NOMO-1 treated with dmso at 0.1 percent for 144 hours (cell line): Measurements from ENCODE around the gene COG2.
"Not testable (repeated sequence)": the region's sequence is repeated elsewhere in the genome, so short reads cannot be mapped to it uniquely, and the experiment has no call there.

Experiments used
- DNase-seq: peaks from one replicate; lab custom pipeline; 2025; ENCODE audit not compliant: unreplicated experiment; lab: John Stamatoyannopoulos, UW

Gene COG2

DNA sequence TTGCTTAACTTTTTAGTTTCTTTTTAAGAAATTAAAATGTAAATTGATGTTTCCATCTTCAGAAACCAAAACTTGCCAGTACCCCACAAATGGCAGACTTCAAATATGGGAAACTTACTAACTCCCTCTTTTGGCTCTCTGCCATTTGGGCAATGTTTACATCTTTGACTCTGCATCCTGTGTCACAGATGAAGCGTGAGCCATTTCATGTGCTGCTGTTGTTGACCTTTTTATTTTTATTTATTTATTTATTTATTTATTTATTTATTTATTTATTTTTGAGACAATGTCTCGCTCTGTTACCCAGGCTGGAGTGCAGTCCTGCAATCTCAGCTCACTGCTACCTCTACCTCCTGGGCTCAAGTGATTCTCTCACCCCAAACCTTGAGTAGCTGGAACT lies 16.0 kb upstream of the COG2 start:
- no peak for DNase-seq

DNA sequence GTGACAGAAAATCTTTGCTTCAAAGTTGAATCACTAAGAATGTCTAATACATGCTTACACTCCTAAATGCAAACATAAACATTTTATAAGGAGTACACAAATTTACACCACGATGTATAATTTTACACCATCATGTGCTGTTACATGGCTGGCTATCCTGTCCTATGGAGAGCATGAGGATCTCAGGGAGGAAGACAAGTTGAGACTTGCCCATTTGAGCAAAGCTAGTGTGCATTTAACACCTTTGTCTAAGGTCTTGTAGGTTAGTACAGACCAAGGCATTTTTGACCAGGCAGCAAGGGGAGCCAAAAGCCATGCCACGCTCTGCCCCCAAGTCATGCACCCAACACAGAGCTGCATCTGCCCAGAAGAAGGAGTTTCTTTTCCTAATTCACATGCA lies 14.5 kb upstream of the COG2 start:
- no peak for DNase-seq

DNA sequence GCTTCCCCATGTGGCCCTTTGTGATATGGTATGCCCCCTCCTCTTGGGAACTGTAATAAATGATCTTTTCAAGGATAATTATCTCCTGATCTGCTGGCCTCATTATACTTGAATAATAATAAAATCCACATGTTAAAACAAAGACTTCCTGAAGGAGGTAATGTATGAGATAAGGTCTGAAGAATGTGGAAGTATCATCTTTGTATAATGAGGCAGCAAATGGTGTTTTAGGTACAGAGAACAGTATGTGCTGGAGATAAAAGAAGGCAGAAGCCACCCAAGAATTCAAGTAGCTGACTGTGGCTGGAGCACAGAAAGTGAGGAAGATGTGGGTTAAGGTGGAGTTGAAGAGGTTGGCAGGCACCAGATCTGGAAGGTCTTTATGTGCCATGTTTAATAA lies 12.8 kb upstream of the COG2 start:
- DNase-seq: no peak

DNA sequence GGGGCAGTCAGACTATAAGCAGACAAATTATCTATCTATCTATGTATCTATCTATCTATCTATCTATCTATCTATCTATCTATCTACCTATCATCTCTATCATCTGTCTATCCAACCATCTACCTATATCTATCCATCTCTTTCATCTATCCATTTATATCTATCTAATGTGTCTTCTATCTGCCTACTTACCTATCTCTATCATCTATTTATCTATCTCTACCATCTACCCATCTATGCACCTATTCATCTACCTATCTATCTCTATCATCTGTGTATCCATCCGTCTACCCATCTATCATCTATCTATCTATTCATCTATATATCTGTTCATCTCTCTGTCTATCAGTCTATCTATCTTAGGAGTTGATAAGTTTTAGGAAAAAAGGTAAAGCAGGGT lies 10.8 kb upstream of the COG2 start:
- DNase-seq: no peak

DNA sequence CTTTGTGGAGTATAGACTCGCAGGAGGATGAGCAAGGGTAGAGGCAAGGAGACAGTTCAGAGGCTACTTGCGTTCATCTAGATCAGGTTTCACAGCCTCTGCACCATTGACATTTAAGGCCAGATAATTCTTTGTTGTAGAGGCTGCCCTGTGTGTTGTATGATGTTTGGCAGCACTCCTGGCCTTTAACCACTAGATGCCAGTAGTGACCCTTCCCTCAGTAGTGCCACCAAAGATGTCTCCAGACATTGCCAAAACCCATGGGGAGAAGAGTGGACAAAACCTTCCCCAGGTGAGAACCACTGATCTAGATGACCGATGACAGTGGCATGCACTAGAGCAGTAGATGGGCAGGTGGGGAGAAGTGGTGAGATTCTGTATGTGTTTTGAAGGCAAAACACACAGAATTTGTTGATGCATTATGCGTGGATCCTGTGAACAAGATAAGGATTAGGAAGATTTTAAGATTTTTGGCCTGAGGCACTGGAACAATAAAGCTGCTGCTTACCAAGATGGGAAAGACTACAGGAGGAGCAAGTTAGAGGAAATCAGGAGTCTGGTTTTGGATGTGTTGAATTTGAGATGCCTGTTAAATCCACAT lies 9.9 kb upstream of the COG2 start:
- DNase-seq: no peak

DNA sequence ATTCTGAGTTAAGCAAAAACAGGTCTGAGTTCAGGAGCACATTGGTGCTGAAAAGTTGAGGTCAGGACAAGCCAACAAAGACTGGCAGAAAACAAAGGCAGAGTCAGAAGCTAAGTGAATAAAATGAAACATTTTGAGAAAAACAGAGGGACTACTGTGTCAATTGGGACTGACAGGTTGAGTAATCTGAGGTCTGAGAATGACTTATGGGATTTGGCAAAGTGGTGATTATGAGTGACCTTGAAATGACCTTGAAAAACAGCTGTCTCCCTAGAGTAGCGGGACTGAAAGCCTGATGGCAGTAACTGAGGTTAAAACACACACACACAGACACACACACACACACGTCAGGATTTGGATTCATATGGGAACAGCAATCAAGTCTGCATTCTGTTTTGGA lies 8.8 kb upstream of the COG2 start:
- no peak for DNase-seq

DNA sequence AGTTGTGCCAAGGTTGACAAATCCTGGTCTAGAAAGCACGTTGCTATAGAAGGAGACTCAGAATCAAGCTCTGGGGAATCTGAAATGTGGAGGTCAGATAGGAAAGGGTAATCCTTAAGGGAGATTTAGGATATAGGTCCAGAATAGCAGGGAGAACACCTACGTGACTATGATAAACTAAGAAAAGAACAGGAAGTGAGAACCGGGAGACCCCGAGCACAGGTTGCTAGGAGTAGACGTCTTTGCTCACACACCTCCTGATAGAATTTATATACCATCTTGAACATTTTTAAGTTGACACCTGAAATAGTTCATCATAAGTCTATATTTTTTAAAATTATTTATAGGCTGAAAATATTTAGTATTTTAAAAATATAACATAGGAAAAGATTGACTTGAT lies 7.9 kb upstream of the COG2 start:
- DNase-seq: no peak

DNA sequence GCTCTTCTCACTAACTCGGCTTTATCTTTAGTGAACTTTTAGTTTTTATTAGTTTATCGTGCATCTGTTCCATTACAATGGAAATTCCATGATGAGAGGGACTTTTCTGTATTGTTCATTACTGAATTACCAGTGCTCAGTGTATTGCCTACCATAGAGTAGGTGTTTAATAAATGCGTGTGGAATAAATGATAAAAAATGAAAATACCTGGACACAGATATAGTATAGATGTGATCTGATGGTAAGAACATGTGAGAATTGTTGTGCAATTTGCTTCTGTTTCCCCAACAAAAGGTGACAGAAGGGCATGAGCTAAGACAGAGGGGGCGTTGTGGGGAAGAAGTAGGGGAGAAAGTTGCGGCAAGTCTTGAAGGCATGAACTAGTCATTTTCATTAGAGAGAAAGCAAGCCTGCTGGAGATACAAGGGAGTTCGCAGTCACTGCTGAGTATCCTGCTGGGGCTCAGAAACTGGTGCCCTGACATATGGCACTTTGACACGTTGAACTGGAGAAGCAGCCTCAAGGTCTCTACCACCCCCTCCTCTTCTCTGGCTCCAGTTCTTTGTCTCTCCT lies 5.6 kb upstream of the COG2 start:
- DNase-seq: no peak

DNA sequence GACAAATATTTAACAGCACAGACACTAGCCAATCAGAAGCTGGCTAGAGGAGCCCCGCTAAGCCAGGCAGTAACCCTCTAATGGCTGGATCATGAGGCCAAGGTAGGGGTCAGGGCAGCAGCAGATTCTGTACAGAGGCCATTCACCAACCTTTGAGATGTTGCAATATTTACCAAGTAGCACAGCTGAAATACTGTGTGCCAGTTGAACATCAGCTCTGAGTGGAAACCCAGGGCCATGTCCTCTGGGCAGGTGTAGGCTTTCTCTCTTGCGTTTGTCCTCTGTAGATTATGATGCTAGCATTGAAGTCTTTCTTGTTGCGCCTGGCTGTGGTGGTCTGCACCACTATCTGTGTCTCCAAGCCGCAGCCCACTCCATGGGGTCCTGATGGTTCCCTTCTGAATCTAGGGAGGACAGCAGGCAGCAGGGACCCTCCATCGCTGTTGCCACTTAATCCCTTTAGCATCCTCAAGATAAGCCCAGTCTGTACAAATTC lies 2.5 kb upstream of the COG2 start:
- DNase-seq: no peak

DNA sequence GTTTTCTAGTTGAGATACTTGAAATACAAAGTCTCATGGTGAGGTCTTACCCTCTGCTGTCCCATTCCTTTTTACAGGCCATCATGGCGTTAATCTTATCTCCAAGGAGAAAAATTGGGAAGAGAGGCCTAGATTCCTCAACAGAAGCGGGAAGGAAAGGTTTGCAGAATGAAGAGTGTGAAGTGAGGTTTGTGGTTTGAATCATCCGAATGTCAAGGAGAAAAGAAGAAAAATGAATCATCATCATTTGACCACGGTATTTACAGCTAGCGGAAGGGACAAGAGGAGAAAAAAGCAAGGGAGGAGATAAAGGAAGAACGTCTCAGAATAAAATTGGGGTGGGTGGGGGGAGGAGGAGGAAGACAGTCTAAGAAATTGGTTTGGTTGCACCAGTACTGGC lies 935 bp upstream of the COG2 start:
- DNase-seq: no peak

DNA sequence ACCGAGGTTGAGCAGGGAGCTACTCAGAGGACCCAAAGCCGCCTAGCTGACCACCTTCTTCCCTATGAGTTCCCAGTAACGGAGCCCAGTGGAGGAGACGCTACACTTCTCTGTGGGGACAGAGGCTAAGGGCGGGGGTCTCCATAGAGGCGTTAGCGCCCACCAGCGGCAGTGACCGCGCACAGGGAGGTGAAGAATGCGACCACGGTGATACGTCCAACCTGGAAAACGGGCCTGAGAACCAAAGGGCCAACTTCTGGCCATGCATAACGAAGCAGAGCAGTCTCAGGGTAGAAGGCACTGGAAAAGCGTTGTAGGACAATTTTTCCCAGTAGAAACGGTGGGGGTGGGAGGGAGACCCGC lies 400 bp upstream of the COG2 start:
- no peak for DNase-seq

DNA sequence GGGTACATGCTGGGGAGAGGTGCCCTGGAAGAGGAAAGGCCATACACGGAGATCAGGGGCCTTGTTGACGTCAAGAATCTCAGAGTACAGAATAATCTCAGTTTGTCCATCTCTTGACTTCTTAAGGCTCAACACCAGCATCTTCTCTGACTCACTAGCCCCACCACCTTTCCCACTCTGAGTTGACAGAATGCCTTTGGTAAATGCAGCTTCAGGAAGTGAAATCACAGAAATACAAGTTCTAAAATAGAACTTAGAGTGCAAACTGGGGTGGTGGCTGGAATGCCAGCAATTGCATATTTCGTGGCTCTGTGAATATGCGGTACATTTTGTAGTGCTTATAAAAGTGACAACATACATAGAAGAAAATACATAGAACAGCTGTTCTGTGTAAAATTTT lies 1.6 kb downstream of the COG2 start:
- DNase-seq: no peak

DNA sequence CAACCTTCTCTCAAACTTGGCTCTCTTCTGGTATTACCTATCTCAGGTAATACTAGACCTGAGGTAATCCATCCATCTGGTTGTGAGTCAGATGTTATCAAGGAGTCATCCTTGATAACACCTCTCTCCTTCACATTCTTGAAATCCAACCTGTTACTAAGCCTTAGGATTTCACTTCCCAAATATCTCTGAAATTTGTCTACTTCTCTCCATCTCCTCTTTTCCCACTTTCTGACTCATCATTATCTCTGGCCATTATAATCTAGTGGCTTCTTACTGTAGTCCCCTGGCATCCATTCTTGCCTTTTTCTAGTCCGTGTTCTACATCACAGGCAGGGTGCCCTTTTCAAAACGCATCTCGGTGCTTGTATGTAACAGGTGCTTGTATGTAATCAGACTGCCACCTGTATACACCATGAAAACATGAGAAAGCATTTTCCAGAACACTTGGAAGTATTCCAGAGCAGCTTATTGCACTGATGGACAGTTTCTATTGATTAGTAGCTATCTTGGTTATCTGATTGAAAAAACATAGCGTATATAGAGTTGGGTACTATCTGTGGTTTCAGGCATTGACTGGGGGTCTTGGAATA lies 4.5 kb downstream of the COG2 start:
- no peak for DNase-seq

DNA sequence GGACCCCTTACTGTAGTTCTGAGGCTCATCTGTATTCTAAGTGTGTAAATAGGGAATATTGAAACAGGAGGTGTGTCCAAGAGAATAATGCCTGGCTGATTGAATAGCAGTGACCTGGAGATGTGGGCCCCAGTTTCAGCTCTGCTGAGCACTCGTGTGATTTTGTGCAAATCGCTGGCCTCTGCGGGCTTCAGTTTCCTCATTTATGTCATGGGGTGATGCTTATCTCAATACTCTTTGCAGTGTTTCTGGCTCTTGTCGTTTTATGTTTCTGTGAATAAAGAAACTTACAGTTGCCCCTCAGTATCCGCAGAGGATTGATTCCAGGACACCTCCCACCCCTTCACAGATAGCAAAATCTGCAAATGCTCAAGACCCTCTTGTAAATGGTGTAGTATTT lies 5.0 kb downstream of the COG2 start:
- no peak for DNase-seq

DNA sequence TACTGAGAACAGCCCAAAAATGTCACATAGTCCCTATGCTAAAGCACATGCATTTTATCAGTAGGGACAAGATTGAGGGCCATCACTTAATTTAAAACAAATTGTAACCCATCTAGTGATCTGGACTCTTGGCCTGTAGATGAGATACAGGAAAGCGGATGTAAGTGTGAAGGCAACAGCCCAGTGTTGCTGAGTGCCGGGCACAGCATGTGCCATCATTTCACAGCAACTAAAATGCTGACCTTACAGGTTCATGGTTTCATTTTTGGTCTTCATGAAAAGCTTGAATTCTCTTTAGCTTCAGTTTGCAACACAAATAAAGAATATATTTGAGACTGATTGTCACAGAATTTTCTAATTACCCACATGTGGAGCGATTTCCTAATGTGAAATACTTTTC lies 5.8 kb downstream of the COG2 start:
- DNase-seq: no peak

DNA sequence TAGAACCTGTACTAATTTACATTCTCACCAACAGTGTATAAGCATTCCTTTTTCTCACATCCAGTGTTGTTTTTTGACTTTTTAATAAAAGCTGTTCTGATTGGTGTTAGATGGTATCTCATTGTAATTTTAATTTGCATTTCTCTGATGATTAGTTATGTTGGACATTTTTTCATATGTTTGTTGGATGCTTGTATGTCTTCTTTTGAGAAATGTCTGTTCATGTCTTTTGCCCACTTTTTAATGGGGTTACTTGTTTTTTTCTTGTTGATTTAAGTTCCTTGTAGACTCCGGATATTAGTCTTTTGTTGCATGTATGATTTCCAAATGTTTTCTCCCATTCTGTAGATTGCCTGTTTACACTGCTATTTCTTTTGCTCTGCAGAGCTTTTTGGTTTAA lies 8.0 kb downstream of the COG2 start:
- no peak for DNase-seq

DNA sequence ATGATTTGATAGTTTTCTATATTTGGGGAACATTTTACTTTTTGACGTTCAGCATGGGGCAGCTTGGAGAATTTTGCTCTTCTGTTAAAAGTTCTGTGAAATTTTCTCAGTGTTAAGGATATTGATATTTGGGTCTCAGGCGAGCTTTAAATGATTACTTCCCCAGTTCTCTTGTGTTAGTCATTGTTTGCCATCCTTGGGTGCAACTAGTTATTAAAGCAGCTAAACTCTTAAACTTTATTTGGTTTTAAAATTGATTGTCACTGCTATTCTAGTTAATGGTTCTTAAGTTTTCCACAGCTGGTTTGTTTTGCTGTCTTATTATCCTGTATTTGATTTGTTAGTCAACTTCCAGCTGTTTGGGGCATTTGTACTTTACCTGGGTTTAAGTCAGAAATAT lies 9.0 kb downstream of the COG2 start:
- DNase-seq: no peak

DNA sequence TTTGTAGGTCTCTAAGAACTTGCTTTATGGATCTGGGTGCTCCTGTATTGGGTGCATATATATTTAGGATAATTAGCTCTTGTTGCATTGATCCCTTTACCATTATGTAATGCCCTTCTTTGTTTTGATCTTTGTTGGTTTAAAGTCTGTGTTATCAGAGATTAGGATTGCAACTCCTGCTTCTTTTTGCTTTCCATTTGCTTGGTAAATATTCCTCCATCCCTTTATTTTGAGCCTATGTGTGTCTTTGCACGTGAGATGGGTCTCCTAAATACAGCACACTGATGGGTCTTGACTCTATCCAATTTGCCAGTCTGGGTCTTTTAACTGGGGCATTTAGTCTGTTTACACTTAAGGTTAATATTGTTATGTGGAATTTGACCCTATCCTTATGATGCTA lies 14.4 kb downstream of the COG2 start:
- not testable (repeated sequence) for DNase-seq

DNA sequence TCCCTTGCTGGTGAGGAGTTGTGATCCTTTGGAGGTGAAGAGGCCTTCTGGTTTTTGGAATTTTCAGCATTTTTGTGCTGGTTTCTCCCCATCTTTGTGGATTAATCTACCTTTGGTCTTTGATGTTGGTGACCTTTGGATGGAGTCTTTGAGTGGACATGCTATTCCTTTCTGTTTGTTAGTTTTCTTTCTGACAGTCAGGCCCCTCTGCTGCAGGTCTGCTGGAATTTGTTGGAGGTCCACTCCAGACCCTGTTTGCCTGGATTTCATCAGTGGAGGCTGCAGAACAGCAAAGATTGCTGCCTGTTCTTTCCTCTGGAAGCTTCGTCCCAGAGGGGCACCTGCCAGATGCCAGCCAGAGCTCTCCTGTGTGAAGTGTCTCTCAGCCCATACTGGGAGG lies 15.8 kb downstream of the COG2 start:
- not testable (repeated sequence) for DNase-seq

DNA sequence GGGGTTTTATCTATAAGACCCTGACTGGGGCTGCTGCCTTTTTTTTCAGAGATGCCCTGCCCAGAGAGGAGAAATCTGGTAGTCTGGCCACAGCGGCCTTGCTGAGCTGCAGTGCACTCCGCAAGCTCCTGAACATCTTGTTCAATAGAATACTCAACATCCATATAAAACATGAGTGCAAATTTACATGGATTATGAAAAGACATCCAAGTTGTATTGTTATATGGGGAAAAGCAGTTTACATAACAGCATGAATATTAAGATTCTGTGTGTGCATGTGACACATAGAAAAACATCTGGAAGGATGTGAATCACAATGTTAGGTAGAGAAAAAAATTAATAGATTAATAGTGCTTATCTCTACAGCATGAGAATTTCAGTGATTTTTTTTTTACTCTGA lies 16.4 kb downstream of the COG2 start:
- DNase-seq: no peak

DNA sequence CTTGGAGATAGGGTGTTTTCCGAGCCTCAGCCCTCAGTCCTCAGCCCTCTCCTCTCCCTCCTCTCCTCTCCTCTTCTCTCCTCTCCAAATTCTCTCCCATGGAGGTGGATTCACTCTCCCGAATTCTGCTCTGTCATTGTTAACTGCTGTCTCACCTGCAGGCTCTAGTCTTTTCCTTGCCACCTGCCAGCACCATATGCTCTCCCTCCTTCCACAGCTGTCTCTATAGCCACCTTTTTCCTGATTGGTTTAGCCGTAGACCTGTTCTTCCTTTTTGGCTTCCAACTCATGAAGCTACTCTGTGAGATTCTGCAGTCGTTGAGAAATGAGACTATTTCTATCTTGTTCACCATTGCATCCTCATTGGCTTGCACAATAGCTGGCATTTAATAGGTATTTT lies 19.7 kb downstream of the COG2 start:
- no peak for DNase-seq

DNA sequence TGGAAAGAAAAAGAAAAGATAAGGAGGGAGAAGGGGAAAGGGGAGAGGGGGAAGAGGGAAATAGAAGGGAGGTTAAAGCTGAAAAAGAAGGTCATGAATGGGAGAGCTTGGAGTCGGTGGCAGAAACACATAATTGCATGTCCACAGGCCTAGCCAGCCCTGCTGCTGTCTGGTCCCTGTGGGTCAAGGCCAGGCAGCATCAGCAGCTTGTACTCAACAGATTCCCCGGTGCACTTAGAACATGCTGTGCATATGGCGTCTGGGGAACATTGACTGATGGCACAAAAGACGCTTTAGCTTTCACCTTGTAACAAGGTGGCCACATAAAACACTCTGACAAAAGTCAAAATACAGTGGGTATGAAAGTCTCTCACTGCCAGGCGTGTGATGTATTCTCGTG lies 25.9 kb downstream of the COG2 start:
- no peak for DNase-seq

DNA sequence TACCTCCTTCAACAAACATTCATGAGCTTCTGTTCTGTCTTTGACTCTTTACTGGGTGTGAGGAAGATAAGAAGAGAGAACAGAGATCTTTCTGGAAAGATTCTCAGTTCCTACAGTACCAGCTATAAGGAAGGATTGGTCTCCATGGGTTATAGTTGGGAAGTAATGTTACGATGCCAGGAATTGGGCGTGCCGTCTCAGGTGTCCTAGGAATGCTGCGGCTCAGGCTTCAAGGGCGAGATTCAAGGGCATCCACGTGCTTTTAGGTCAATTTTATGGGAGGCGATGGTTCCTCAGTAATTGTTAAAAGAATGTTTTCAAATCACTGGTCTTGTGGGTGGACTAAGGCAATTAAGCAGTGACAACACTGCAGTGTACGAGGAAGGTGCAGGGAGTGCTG lies 27.3 kb downstream of the COG2 start:
- DNase-seq: no peak
